ENCODE data around the gene GRAMD1A. TPM values are rescaled to one million over a fixed set of nuclear protein-coding genes. Genes with fewer than 3 reads are reported as not detected.

The GRAMD1A gene
- total RNA-seq, 1 experiment from 2014 or later, result 75.4 TPM

DNA sequence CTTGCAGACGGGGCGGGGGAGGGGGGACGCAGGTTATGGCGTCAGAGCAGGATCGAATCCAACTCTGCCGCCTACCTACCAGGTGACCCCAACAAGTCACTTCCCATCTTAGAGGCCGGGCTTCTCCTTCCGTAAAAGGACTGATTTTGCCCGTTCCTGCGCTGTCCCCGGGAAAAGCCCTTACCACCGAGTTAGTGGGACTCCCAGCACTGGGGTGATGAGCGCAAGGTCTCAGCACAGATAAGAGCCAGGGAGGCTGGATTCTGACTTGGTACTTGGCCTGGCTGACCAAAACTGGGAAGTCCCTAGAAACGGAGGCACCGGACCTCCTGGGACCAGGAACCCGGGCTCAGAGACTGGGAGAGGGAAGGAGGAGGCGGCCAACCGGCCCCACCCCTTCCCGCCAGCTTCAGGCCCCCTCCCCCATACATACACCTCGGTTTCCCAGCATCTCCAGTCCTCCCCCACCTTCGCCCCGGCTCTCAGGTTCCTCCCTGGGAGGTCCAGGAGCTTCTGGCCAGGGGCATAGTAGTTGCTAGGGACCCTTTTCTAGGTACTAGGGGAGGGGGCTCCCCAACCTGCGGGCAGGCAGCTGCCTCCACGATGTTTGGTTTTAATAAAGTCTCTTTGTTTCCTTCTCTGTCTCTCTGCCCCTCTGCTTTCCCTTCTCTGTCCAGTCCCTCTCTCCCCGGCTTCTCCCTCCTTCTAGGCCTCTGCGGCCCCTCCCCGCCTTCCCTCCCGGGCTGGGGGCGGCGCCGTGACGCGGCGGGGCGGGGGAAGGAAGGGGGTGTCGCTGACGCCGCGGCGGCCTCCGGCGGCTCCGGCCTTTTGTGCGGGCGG lies at the start of gene GRAMD1A (continued):
- no peak for TF ChIP-seq REST (IDR thresholded peaks at IDR 0.05; ENCODE audit: low read depth)
- TF ChIP-seq, protein P1, sequence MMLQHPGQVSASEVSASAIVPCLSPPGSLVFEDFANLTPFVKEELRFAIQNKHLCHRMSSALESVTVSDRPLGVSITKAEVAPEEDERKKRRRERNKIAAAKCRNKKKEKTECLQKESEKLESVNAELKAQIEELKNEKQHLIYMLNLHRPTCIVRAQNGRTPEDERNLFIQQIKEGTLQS (IDR thresholded peaks at IDR 0.05), result no peak

DNA sequence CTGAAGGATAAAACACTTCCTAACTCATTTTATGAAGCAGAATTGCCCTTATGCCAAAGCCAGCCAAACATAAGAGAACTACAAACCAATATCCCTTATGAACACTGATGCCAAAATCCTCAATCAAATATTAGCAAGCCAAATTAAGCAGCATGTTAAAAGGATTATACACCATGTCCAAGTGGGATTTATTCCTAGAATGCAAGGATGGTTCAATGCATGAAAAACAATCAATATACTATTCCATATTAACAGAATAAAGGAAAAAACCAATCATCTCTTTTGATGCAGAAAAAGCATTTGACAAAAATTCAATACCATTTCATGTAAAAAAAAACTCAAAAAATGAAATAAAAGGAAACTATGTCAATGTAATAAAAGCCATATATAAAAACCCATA lies 47.0 kb upstream of the GRAMD1A start:
- Histone ChIP-seq H3K4me1 (ENCODE audit: control insufficient read depth in 1 of 2, insufficient read depth in 2 of 2, low read length in 2 of 2) (no peaks in the 10 kb centered on the region), H3K27ac (ENCODE audit: low read depth, low read length) (no peak overlapping the region), H3K36me3 (ENCODE audit: control insufficient read depth in 1 of 2, insufficient read depth in 2 of 2, low read length in 2 of 2) (peaks cover 2 to 10% of the 10 kb centered on the region in 2 experiments; a peak in 1 of 4 replicates), H3K4me3 (replicated peaks in 1 of 2; ENCODE audit: low read depth in 1 of 2, low read length in 2 of 2) (no peak overlapping the region), H3K27me3 (ENCODE audit: insufficient read depth, low read length) (no peaks in the 10 kb centered on the region), H3K4me2 (ENCODE audit: low read length) (no peak overlapping the region), H3K79me2 (ENCODE audit: insufficient read depth, low read length) (no peaks in the 10 kb centered on the region), H3K9me3 (ENCODE audit: control insufficient read depth in 1 of 2, insufficient read depth in 1 of 2, low read depth in 1 of 2, low read length in 2 of 2) (peaks cover 24 to 38% of the 10 kb centered on the region in 2 experiments), H4K20me1 (ENCODE audit: insufficient read depth) (no peaks in the 10 kb centered on the region), H2AFZ (ENCODE audit: low read depth, low read length, poor library complexity, severe bottlenecking) (no peak overlapping the region), H3K9ac (ENCODE audit: low read length) (no peak overlapping the region), H3K9me2 (ENCODE audit: insufficient read depth) (no peaks in the 10 kb centered on the region)
- ChIA-PET CTCF (no interaction called here), POLR2A (no interaction called here), RAD21 (ENCODE audit: low non-redundant PET in 1 of 2, low total read pairs in 2 of 2, uncharacterized antibody in 2 of 2, unreplicated experiment in 2 of 2) (no interaction called here)
- DNase-seq (ENCODE audit: low read depth, low spot score) (no peak), ATAC-seq (no peak)
- BruUV-seq (replicated peaks), result no TSS peak
- intact Hi-C loops (cut with micrococcal nuclease), result no loop called here
- TF ChIP-seq REST (IDR thresholded peaks at IDR 0.05; ENCODE audit: low read depth) (no peak), EZH2 (IDR thresholded peaks at IDR 0.05) (no peak), SIN3A (IDR thresholded peaks at IDR 0.05; ENCODE audit: low read depth) (no peak), RAD21 (IDR thresholded peaks at IDR 0.05; ENCODE audit: low read depth) (no peak), POLR2A (IDR thresholded peaks at IDR 0.05; ENCODE audit: borderline replicate concordance, extremely low read depth, insufficient read depth, insufficient read length) (no peak), EZH2phosphoT487 (IDR thresholded peaks at IDR 0.05; ENCODE audit: borderline replicate concordance) (no peak), POLR2AphosphoS5 (IDR thresholded peaks at IDR 0.05; ENCODE audit: low read depth, low read length) (no peak), CTCF (IDR thresholded peaks at IDR 0.05 in 2 of 3, conservative IDR thresholded peaks at IDR 0.05 in 1 of 3; ENCODE audit: borderline replicate concordance in 1 of 3, insufficient read depth in 1 of 3, low read depth in 2 of 3, low read length in 2 of 3) (no peak), ZNF274 (IDR thresholded peaks at IDR 0.05; ENCODE audit: low read depth, low read length) (no peak)
- TF ChIP-seq, protein P2, sequence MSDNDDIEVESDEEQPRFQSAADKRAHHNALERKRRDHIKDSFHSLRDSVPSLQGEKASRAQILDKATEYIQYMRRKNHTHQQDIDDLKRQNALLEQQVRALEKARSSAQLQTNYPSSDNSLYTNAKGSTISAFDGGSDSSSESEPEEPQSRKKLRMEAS (IDR thresholded peaks at IDR 0.05), result no peak
- TF ChIP-seq, protein P1 (IDR thresholded peaks at IDR 0.05), result no peak
